Naive B cell (primary cell): ENCODE data around the gene GRHL1. TPM values are rescaled to one million over a fixed set of nuclear protein-coding genes. Genes with fewer than 3 reads are reported as not detected.
"Not testable (repeated sequence)": the region's sequence is repeated elsewhere in the genome, so short reads cannot be mapped to it uniquely, and the experiment has no call there.

Experiments used
- ATAC-seq, 2 donors: fragments of 150-1000 bp; cut with Tn5 transposase; 2 replicates each; pipeline ENCODE4 v1.10.0; 2021; ENCODE audit warnings: low read depth in 2 of 2, mild to moderate bottlenecking in 2 of 2, moderate library complexity in 2 of 2
- DNase-seq: peaks from one replicate; pipeline ENCODE4 v3.0.0; 2022
- H3K27ac Mint-ChIP-seq, 6 donors: one replicate each; pipeline ENCODE4 v1.8.0; 2020 to 2022; ENCODE audit warnings: mild to moderate bottlenecking in 6 of 6, mixed read lengths in 6 of 6, moderate library complexity in 5 of 6, inconsistent platforms in 2 of 6
- H3K27me3 Mint-ChIP-seq, 3 donors: one replicate each; pipeline ENCODE4 v1.8.0; 2021 to 2022; ENCODE audit warnings: mixed read lengths in 3 of 3, mild to moderate bottlenecking in 1 of 3
- H3K36me3 Mint-ChIP-seq, 2 donors: one replicate each; pipeline ENCODE4 v1.8.0; 2020 to 2022; ENCODE audit warnings: mixed read lengths in 2 of 2, inconsistent platforms in 1 of 2, mild to moderate bottlenecking in 1 of 2
- H3K4me1 Mint-ChIP-seq, 3 donors: one replicate each; pipeline ENCODE4 v1.8.0; 2020 to 2022; ENCODE audit warnings: mixed read lengths in 3 of 3, inconsistent platforms in 1 of 3, mild to moderate bottlenecking in 1 of 3, moderate library complexity in 1 of 3
- H3K4me3 Mint-ChIP-seq, 8 donors: one replicate each; pipeline ENCODE4 v1.8.0; 2020 to 2022; ENCODE audit warnings: mild to moderate bottlenecking in 8 of 8, mixed read lengths in 8 of 8, moderate library complexity in 8 of 8, inconsistent platforms in 2 of 8
- H3K9me3 Mint-ChIP-seq, 7 donors: one replicate each; pipeline ENCODE4 v1.8.0; 2020 to 2022; ENCODE audit warnings: mixed read lengths in 7 of 7, mild to moderate bottlenecking in 5 of 7, inconsistent platforms in 2 of 7, moderate library complexity in 1 of 7
- polyA plus RNA-seq, 6 donors: library from polyadenylated mRNA; unstranded; fragments of 300-500 nt; fragmentation: Illumina TruSeq; gene quantifications; one replicate each; pipeline ENCODE4 v1.2.3, GENCODE V29; 2021; ENCODE audit warnings: low read depth in 6 of 6

Gene GRHL1, protein sequence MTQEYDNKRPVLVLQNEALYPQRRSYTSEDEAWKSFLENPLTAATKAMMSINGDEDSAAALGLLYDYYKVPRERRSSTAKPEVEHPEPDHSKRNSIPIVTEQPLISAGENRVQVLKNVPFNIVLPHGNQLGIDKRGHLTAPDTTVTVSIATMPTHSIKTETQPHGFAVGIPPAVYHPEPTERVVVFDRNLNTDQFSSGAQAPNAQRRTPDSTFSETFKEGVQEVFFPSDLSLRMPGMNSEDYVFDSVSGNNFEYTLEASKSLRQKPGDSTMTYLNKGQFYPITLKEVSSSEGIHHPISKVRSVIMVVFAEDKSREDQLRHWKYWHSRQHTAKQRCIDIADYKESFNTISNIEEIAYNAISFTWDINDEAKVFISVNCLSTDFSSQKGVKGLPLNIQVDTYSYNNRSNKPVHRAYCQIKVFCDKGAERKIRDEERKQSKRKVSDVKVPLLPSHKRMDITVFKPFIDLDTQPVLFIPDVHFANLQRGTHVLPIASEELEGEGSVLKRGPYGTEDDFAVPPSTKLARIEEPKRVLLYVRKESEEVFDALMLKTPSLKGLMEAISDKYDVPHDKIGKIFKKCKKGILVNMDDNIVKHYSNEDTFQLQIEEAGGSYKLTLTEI
- polyA plus RNA-seq = under 1 TPM in 5 of 6 donors, not detected in 1; 0.09 to 0.89 (median 0.41) TPM

GRCh38 chr2:9951522-9952285, at the start of gene GRHL1:
GRHL1 (plus strand) TSS chr2:9951693; CDS start chr2:9951834, 141 bp downstream.
- H3K9me3 Mint-ChIP-seq = no peaks in the 10 kb centered on the region
- DNase-seq (peak; percentile 88), ATAC-seq (peak; percentile 92 to 93)
- no peaks in the 10 kb centered on the region for H3K36me3 Mint-ChIP-seq
- H3K27ac Mint-ChIP-seq = peak within 1 kb of the TSS in 5 of 6 donors; percentile 71 to 92 (median 83)
- peaks cover 11 to 17% (median 16%) of the 10 kb centered on the region in 3 donors for H3K4me1 Mint-ChIP-seq
- H3K4me3 Mint-ChIP-seq = peak within 1 kb of the TSS; percentile 71 to 93 (median 90)
- H3K27me3 Mint-ChIP-seq = peaks cover 47 to 55% (median 51%) of the 10 kb centered on the region in 3 donors

DNA sequence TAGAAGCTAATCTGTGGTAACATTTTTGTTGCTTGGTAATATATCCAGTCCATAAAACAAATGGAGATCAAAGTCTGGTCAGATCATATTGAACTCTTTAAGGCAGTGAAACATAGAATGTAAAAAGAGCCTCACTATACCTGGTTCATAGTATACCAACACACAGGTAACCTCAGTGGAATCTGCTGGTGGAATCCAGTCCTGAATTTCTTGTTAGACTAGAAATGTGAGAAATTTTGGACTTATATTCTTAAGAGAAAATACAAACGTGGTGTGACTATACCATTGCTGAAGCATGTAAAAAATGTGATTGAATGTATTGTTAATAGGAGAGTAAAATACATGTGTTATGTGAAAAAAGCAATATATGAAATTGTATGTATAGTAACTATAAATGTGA, 46.1 kb upstream of the GRHL1 start:
- Mint-ChIP-seq H3K4me1 (no peaks in the 10 kb centered on the region), H3K4me3 (no peak overlapping the region), H3K36me3 (peaks cover 0 to 15% of the 10 kb centered on the region in 2 donors), H3K9me3 (no peaks in the 10 kb centered on the region), H3K27ac (no peak overlapping the region), H3K27me3 (no peaks in the 10 kb centered on the region)
- no peak for ATAC-seq
- DNase-seq = no peak

- H3K4me1 Mint-ChIP-seq = no peaks in the 10 kb centered on the region
- peaks cover 8 to 18% of the 10 kb centered on the region in 2 donors for H3K36me3 Mint-ChIP-seq
- ATAC-seq = no peak
- no peak for DNase-seq
- H3K27me3 Mint-ChIP-seq = no peaks in the 10 kb centered on the region
- no peak overlapping the region for H3K27ac Mint-ChIP-seq
- H3K9me3 Mint-ChIP-seq = no peaks in the 10 kb centered on the region
- no peak overlapping the region for H3K4me3 Mint-ChIP-seq
Measured at GRCh38 chr2:9907402-9907801, 44.1 kb upstream of the GRHL1 start.

DNA sequence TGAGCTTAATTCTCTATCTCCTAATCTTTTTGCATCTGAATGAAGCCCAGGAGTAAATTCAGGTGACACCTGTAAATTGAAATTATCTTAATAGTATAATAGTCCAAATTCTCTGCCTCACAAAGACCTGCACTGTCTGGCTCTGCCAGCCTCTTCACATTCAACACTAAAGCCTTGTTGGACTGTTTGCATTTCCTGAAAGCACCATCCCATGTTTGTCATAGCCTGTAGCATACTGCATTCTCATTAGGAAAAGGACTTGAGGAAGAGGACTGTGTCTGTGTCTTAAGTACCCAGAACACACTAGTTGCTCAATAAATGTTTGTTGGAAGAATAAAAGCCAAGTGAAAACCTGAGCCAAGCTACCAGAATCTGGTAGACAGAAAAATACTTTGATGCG, 42.9 kb upstream of the GRHL1 start:
- Mint-ChIP-seq H3K27me3 (no peaks in the 10 kb centered on the region), H3K4me3 (no peak overlapping the region), H3K9me3 (no peaks in the 10 kb centered on the region), H3K36me3 (peaks cover 21 to 26% of the 10 kb centered on the region in 2 donors), H3K27ac (no peak overlapping the region), H3K4me1 (no peaks in the 10 kb centered on the region)
- DNase-seq (no peak), ATAC-seq (no peak)

GRCh38 chr2:9909106-9909505, 42.4 kb upstream of the GRHL1 start:
- H3K36me3 Mint-ChIP-seq = peaks cover 23 to 26% of the 10 kb centered on the region in 2 donors
- H3K27me3 Mint-ChIP-seq = no peaks in the 10 kb centered on the region
- H3K4me3 Mint-ChIP-seq = no peak overlapping the region
- H3K4me1 Mint-ChIP-seq = no peaks in the 10 kb centered on the region
- ATAC-seq (no peak), DNase-seq (no peak)
- peak overlapping the region in 2 of 6 donors; percentile 3 to 81 for H3K27ac Mint-ChIP-seq
- H3K9me3 Mint-ChIP-seq = no peaks in the 10 kb centered on the region

DNA sequence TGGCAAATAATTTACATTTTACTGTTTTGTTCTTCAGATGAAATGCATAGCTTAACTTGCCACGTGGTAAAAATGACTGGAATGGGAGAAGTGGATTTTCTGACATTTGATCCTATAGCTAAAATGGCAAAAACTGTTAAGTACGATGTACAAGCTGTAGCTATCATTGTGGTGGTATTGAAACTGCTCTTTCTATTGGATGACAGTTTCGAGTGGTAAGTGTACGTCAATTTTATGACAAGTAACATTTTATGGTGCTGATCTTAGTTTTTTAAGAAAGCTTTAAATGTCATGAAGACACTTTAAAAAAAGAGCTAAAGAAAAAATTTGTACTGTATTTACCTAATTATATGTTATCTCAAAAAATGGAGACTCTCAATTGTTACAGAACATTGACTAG, 40.8 kb upstream of the GRHL1 start:
- Mint-ChIP-seq H3K4me1 (no peaks in the 10 kb centered on the region), H3K4me3 (no peak overlapping the region), H3K9me3 (no peaks in the 10 kb centered on the region), H3K27me3 (no peaks in the 10 kb centered on the region), H3K27ac (no peak overlapping the region), H3K36me3 (peaks cover 18 to 23% of the 10 kb centered on the region in 2 donors)
- DNase-seq (no peak), ATAC-seq (no peak)

DNA sequence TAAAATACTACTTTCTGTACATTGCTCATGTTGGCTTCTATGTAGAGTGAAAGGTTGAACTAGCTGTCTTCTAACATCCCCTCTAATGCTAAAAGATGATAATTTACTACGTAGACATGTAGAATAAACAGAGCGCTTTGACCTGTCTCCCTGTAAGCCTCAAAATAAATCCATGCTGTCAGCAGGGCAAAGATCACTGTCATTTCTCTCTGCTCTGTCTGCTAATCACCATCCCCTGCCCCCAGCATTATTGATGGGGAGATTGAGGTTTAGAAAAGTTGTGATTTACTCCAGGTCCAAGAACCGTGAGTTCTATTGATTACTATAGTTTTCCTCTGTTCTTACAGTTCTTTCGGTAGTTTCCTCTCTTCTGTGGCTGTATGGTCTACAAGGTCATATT, 39.0 kb upstream of the GRHL1 start:
- no peaks in the 10 kb centered on the region for H3K27me3 Mint-ChIP-seq
- no peak for ATAC-seq
- no peaks in the 10 kb centered on the region for H3K4me1 Mint-ChIP-seq
- no peak overlapping the region for H3K4me3 Mint-ChIP-seq
- H3K9me3 Mint-ChIP-seq = no peaks in the 10 kb centered on the region
- H3K36me3 Mint-ChIP-seq = peaks cover 18 to 23% of the 10 kb centered on the region in 2 donors
- peak overlapping the region in 2 of 6 donors; percentile 13 to 34 for H3K27ac Mint-ChIP-seq
- no peak for DNase-seq

GRCh38 chr2:9914384-9915065, 37.0 kb upstream of the GRHL1 start:
- Mint-ChIP-seq H3K27me3 (no peaks in the 10 kb centered on the region), H3K4me1 (no peaks in the 10 kb centered on the region), H3K27ac (no peak overlapping the region), H3K4me3 (no peak overlapping the region), H3K9me3 (no peaks in the 10 kb centered on the region), H3K36me3 (peaks cover 14 to 23% of the 10 kb centered on the region in 2 donors)
- DNase-seq (no peak), ATAC-seq (no peak)

DNA sequence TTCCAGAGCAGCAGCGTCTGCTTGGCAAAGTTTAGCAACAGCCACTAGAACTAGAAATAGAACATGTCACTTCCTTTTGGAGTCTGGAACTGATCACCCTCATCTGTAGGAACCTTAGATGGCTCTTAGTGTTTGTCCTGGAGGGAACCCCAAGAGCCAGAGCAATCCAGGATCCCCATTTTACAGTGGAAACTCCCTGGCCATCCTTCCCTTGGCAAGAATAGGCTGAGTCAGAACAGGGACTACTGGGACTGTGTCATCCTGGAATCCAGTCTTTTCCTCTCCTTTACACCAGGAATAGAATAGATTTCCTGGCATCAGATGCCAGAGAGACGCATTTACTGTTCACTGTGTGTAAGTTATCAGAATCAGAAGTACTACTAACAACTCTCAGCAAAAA, 33.2 kb upstream of the GRHL1 start:
- Mint-ChIP-seq H3K4me1 (no peaks in the 10 kb centered on the region), H3K4me3 (no peak overlapping the region), H3K9me3 (no peaks in the 10 kb centered on the region), H3K36me3 (peaks cover 5 to 8% of the 10 kb centered on the region in 2 donors), H3K27me3 (no peaks in the 10 kb centered on the region), H3K27ac (no peak overlapping the region)
- ATAC-seq = no peak
- no peak for DNase-seq

GRCh38 chr2:9919512-9919911, 32.0 kb upstream of the GRHL1 start:
- H3K27me3 Mint-ChIP-seq = no peaks in the 10 kb centered on the region
- ATAC-seq (no peak), DNase-seq (no peak)
- peaks cover 0 to 4% of the 10 kb centered on the region in 2 donors for H3K36me3 Mint-ChIP-seq
- H3K9me3 Mint-ChIP-seq = no peaks in the 10 kb centered on the region
- no peaks in the 10 kb centered on the region for H3K4me1 Mint-ChIP-seq
- no peak overlapping the region for H3K4me3 Mint-ChIP-seq
- H3K27ac Mint-ChIP-seq = no peak overlapping the region

DNA sequence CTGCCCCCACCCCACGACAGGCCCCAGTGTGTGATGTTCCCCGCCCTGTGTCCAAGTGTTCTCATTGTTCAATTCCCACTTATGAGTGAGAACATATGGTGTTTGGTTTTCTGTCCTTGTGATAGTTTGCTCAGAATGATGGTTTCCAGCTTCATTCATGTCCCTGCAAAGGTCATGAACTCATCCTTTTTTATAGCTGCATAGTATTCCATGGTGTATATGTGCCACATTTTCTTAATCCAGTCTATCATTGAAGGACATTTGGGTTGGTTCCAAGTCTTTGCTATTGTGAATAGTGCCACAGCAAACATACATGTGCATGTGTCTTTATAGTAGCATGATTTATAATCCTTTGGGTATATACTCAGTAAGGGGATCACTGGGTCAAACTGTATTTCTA, 24.5 kb upstream of the GRHL1 start:
- ATAC-seq, DNase-seq, H3K4me1 Mint-ChIP-seq, H3K9me3 Mint-ChIP-seq, H3K27me3 Mint-ChIP-seq, H3K4me3 Mint-ChIP-seq: not testable (repeated sequence)
- peak overlapping the region in 1 of 6 donors; percentile 16 for H3K27ac Mint-ChIP-seq
- H3K36me3 Mint-ChIP-seq = peaks cover 21 to 23% of the 10 kb centered on the region in 2 donors

DNA sequence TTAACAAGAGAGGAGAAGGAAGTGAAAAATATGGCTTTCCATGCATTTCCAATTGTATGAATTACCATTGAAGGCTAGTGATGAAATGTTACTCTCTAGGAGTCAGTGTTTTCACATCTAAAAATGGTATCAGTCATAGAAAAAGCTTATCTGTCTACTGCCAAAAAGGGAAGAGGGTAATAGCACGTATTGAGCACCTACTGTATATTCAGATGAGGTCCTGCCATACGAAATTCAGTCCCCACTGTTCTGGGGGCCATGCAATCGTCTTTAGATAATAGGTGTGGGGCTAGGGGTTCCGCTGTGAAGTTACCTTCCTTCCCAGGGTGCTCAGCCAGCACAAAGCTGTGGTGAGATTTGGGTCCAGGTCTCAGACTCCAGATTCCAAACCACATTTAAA, 14.2 kb upstream of the GRHL1 start:
- no peak for DNase-seq
- Mint-ChIP-seq H3K9me3 (no peaks in the 10 kb centered on the region), H3K4me3 (no peak overlapping the region), H3K27ac (no peak overlapping the region), H3K4me1 (peaks cover 0 to 3% (median 0%) of the 10 kb centered on the region in 3 donors), H3K27me3 (peaks cover 0 to 6% (median 0%) of the 10 kb centered on the region in 3 donors), H3K36me3 (peaks cover 0 to 11% of the 10 kb centered on the region in 2 donors)
- ATAC-seq = no peak

DNA sequence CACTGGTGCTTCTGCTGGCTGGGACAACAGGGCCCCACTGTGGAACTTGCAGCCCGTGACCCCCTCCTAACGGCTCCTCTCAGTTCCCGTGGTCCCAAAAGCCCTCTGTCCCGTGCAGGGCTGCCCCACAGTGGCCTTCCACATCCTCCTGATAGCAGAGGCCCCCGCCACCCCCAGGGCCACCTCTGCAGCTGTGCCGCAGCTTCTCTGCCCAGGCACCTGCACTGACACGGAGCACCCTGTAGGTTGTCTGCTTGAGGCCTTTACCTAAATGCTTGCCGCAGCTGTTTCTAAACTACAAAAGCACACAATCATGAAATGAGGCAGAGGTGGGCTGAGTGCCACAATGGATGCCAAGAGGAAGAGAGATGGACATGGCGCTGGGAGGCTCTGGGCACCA, 13.5 kb upstream of the GRHL1 start:
- Mint-ChIP-seq H3K36me3 (peaks cover 0 to 10% of the 10 kb centered on the region in 2 donors), H3K4me3 (no peak overlapping the region), H3K4me1 (peaks cover 0 to 3% (median 0%) of the 10 kb centered on the region in 3 donors), H3K9me3 (no peaks in the 10 kb centered on the region), H3K27me3 (peaks cover 0 to 7% (median 3%) of the 10 kb centered on the region in 3 donors), H3K27ac (no peak overlapping the region)
- no peak for DNase-seq
- no peak for ATAC-seq
